ENCODE results near the gene ASXL2.

Gene ASXL2

GRCh38 chr2:25688236-25688635, 190.1 kb downstream of the ASXL2 start:
- DNase-seq (ENCODE audit: low read depth), result no peak

- DNase-seq (ENCODE audit: low read depth), result no peak
Observed at GRCh38 chr2:25685741-25686140, 192.5 kb downstream of the ASXL2 start.

- no peak for DNase-seq (ENCODE audit: low read depth)
Observed at GRCh38 chr2:25684577-25685473, 193.5 kb downstream of the ASXL2 start.

All from iris pigment epithelial cell (primary cell).